K562 (cell line): ENCODE data around the gene CCDC60.

Source experiments
- CGGBP1 ChIP-seq: fragments of 250-450 bp; sonication (Bioruptor Pico); IDR thresholded peaks from 2 replicates; pipeline ENCODE4 v1.9.0; 2021; ENCODE audit warnings: mild to moderate bottlenecking
- CTCF ChIP-seq, 3 experiments: IDR thresholded peaks in 2 of 3; conservative IDR thresholded peaks in 1 of 3; 2 replicates each; pipeline ENCODE4 v1.5.1; 2011 to 2012; ENCODE audit warnings: low read length in 3 of 3, mild to moderate bottlenecking in 3 of 3, control low read depth in 2 of 3, improper control_type of control experiment in 1 of 3, inconsistent platforms in 1 of 3, low read depth in 1 of 3, mixed read lengths in 1 of 3, moderate library complexity in 1 of 3; ENCODE audit not compliant: insufficient read depth in 2 of 3
- ELK1 ChIP-seq: sonication (generic); formaldehyde crosslinking; IDR thresholded peaks from 2 replicates; pipeline ENCODE4 v1.8.1; 2022; ENCODE audit warnings: missing genetic modification reagents
- JUNB ChIP-seq: fragments of 450-650 bp; formaldehyde crosslinking; conservative IDR thresholded peaks from 2 replicates; pipeline ENCODE4 v1.4.0; 2020; ENCODE audit warnings: mild to moderate bottlenecking
- MYC ChIP-seq, 2 experiments: fragments of 250-450 bp in 1 of 2; sonication (Bioruptor Pico) in 1 of 2; IDR thresholded peaks; 2 replicates each; pipeline versions ENCODE4 v1.5.1 to v1.6.1; 2012 to 2021; ENCODE audit warnings: low read depth in 2 of 2, borderline replicate concordance in 1 of 2, improper control_type of control experiment in 1 of 2, low read length in 1 of 2, mild to moderate bottlenecking in 1 of 2, moderate library complexity in 1 of 2
- NKRF ChIP-seq: fragments of 450-650 bp; IDR thresholded peaks from 2 replicates; pipeline ENCODE4 v1.6.1; 2016; ENCODE audit warnings: borderline replicate concordance
- PKNOX1 ChIP-seq: fragments of 450-650 bp; IDR thresholded peaks from 2 replicates; pipeline ENCODE4 v1.6.1; 2016
- POLR2A ChIP-seq: fragments of 450-650 bp; conservative IDR thresholded peaks from 2 replicates; pipeline ENCODE4 v1.6.1; 2016
- SIN3A ChIP-seq, 2 experiments: fragments of 150-350 bp in 1 of 2; IDR thresholded peaks; 2 replicates each; pipeline ENCODE4 v1.6.1; 2011 to 2016; ENCODE audit warnings: borderline replicate concordance in 2 of 2, low read depth in 2 of 2, low read length in 2 of 2, mild to moderate bottlenecking in 2 of 2, moderate library complexity in 2 of 2; ENCODE audit not compliant: control insufficient read depth in 1 of 2
- TBP ChIP-seq: optimal IDR thresholded peaks from 2 replicates; pipeline ENCODE3; 2011; ENCODE audit warnings: low read depth, low read length, improper control_type of control experiment
- U2AF2 ChIP-seq: fragments of 200-400 bp; formaldehyde crosslinking; optimal IDR thresholded peaks from 2 replicates; pipeline ENCODE3; 2017; ENCODE audit warnings: low read depth, mild to moderate bottlenecking, low read length
- ZNF146 ChIP-seq: IDR thresholded peaks from one replicate; pipeline ENCODE4 v1.6.1; 2018; ENCODE audit warnings: missing compliant biosample characterization; ENCODE audit not compliant: unreplicated experiment
- ZNF165 ChIP-seq: fragments of 250-450 bp; sonication (Bioruptor Pico); IDR thresholded peaks from 2 replicates; pipeline ENCODE4 v1.4.0; 2020; ENCODE audit warnings: borderline replicate concordance
- ZNF592 ChIP-seq: fragments of 450-650 bp; IDR thresholded peaks from 2 replicates; pipeline ENCODE4 v1.6.1; 2017; ENCODE audit warnings: antibody characterized with exemption, mild to moderate bottlenecking

GRCh38 chr12:119419381-119419780, 84.9 kb downstream of the CCDC60 start:
- TF ChIP-seq ZNF146 (no peak), ZNF165 (CRISPR knock-in tag) (no peak), NKRF (no peak), CTCF (IDR thresholded peaks at IDR 0.05 in 2 of 3, conservative IDR thresholded peaks at IDR 0.05 in 1 of 3; ENCODE audit: insufficient read depth in 2 of 3, low read depth in 1 of 3, low read length in 3 of 3) (no peak), SIN3A (IDR thresholded peaks at IDR 0.05; ENCODE audit: borderline replicate concordance in 2 of 2, control insufficient read depth in 1 of 2, low read depth in 2 of 2, low read length in 2 of 2) (no peak), JUNB (CRISPR knock-in tag) (no peak), MYC (IDR thresholded peaks at IDR 0.05; ENCODE audit: low read depth, low read length) (no peak), MYC (CRISPR knock-in tag; IDR thresholded peaks at IDR 0.05; ENCODE audit: borderline replicate concordance, low read depth) (no peak), TBP (no peak), CGGBP1 (CRISPR knock-in tag) (no peak), ELK1 (CRISPR knock-in tag) (no peak), POLR2A (no peak), PKNOX1 (no peak), ZNF592 (no peak), U2AF2 (no peak)
